Ascending aorta (tissue), 2 donors: ENCODE results near the gene PITPNB. TPM values are rescaled to one million over a fixed set of nuclear protein-coding genes. Genes with fewer than 3 reads are reported as not detected.

ENCODE experiments used
- DNase-seq, 2 donors: peaks; one replicate each; pipeline ENCODE4 v3.0.0-alpha.2; 2019; ENCODE audit warnings: low spot score in 2 of 2
- H3K27ac ChIP-seq, 2 donors: fragments of 200-600 bp; sonication (generic); one replicate each; pipeline ENCODE4 v1.5.1; 2016 to 2017; ENCODE audit warnings: mild to moderate bottlenecking in 1 of 2
- H3K27me3 ChIP-seq: fragments of 200-600 bp; sonication (generic); one replicate; pipeline ENCODE4 v1.5.1; 2017
- H3K36me3 ChIP-seq, 2 donors: fragments of 200-600 bp; sonication (generic); one replicate each; pipeline ENCODE4 v1.5.1; 2016
- H3K4me1 ChIP-seq, 2 donors: fragments of 200-600 bp; sonication (generic); one replicate each; pipeline ENCODE4 v1.5.1; 2016 to 2017; ENCODE audit warnings: mild to moderate bottlenecking in 1 of 2
- H3K4me3 ChIP-seq, 2 donors: fragments of 200-600 bp; sonication (generic); one replicate each; pipeline ENCODE4 v1.5.1; 2016 to 2017; ENCODE audit warnings: mild to moderate bottlenecking in 1 of 2
- H3K9me3 ChIP-seq, 2 donors: fragments of 200-600 bp; sonication (generic); one replicate each; pipeline ENCODE4 v1.5.1; 2016
- CTCF ChIP-seq, 3 experiments: fragments of 200-600 bp in 2 of 3; fragments of 450-650 bp in 1 of 3; sonication (generic) in 2 of 3; IDR thresholded peaks; one replicate each; pipeline ENCODE4 v1.5.1; 2016 to 2019; ENCODE audit warnings: antibody characterized with exemption in 3 of 3, mild to moderate bottlenecking in 1 of 3, moderate library complexity in 1 of 3
- intact Hi-C: fragments of 100-400 bp; cut with DNase I; formaldehyde crosslinking; loops from one replicate; pipeline ENCODE4 v1.15.1; 2023
- total RNA-seq: library from RNA; depleted of rRNA; stranded (reverse); fragments of >200 nt; gene quantifications from one replicate; pipeline ENCODE4 v1.1.0, GENCODE V29; 2016

Gene PITPNB
- total RNA-seq, 1 donor from 2014 or later = 42.1 TPM

- no peak for DNase-seq
- no peaks in the 10 kb centered on the region for H3K36me3 ChIP-seq
- peaks cover 17 to 39% of the 10 kb centered on the region in 2 donors for H3K4me1 ChIP-seq
- no peaks in the 10 kb centered on the region for H3K27me3 ChIP-seq
- no peak for TF ChIP-seq CTCF (IDR thresholded peaks at IDR 0.05)
- no peak overlapping the region for H3K27ac ChIP-seq
- intact Hi-C loops = loop anchor here (2.0 to 10.0 kb wide), 5 partner anchors 294 to 1127 kb away; no protein-coding TSS in a partner anchor
- no peaks in the 10 kb centered on the region for H3K9me3 ChIP-seq
- H3K4me3 ChIP-seq = no peak overlapping the region
Measured at GRCh38 chr22:27805841-27806240, 113.2 kb downstream of the PITPNB start.

GRCh38 chr22:27804470-27805297, 114.4 kb downstream of the PITPNB start:
- Histone ChIP-seq H3K4me1 (peaks cover 11 to 34% of the 10 kb centered on the region in 2 donors), H3K36me3 (no peaks in the 10 kb centered on the region), H3K4me3 (peak overlapping the region in 1 of 2 donors; percentile 21), H3K9me3 (no peaks in the 10 kb centered on the region), H3K27ac (peak overlapping the region in 1 of 2 donors; percentile 92), H3K27me3 (no peaks in the 10 kb centered on the region)
- peak in 1 of 2 donors; percentile 87 for DNase-seq
- peak; percentile 68 to 77 (median 71) for TF ChIP-seq CTCF (IDR thresholded peaks at IDR 0.05)
- intact Hi-C loops = loop anchor here (2.0 to 10.0 kb wide), 7 partner anchors 202 to 1126 kb away; no protein-coding TSS in a partner anchor

GRCh38 chr22:27803841-27804415, 115.1 kb downstream of the PITPNB start:
- peak overlapping the region; percentile 35 to 92 for H3K27ac ChIP-seq
- no peak for DNase-seq
- H3K4me1 ChIP-seq = peaks cover 7 to 34% of the 10 kb centered on the region in 2 donors
- H3K36me3 ChIP-seq = no peaks in the 10 kb centered on the region
- H3K27me3 ChIP-seq = no peaks in the 10 kb centered on the region
- H3K9me3 ChIP-seq = no peaks in the 10 kb centered on the region
- H3K4me3 ChIP-seq = no peak overlapping the region
- no peak for TF ChIP-seq CTCF (IDR thresholded peaks at IDR 0.05)
- intact Hi-C loops = loop anchor here (2.0 to 10.0 kb wide), 6 partner anchors 202 to 1125 kb away; no protein-coding TSS in a partner anchor

- H3K27ac ChIP-seq = peak overlapping the region; percentile 92 to 96
- peaks cover 2 to 32% of the 10 kb centered on the region in 2 donors for H3K4me1 ChIP-seq
- H3K9me3 ChIP-seq = no peaks in the 10 kb centered on the region
- H3K4me3 ChIP-seq = peak overlapping the region; percentile 77 to 79
- DNase-seq = no peak
- intact Hi-C loops = loop anchor here (5.0 to 10.0 kb wide), 4 partner anchors 200 to 908 kb away; no protein-coding TSS in a partner anchor
- no peaks in the 10 kb centered on the region for H3K27me3 ChIP-seq
- no peak for TF ChIP-seq CTCF (IDR thresholded peaks at IDR 0.05)
- H3K36me3 ChIP-seq = peaks cover 0 to 3% of the 10 kb centered on the region in 2 donors
Measured at GRCh38 chr22:27802346-27803073, 116.5 kb downstream of the PITPNB start.

Other genes with a start within 250 kb of the PITPNB start
- 23.0 TPM for gene MN1, start 117.5 kb downstream of the PITPNB start, total RNA-seq